Measurements from ENCODE around the gene LRSAM1. TPM values are rescaled to one million over a fixed set of nuclear protein-coding genes. Genes with fewer than 3 reads are reported as not detected.
A peak's percentile ranks its signal among the peaks of the same experiment; 100 is the strongest.

The LRSAM1 gene
- total and polyA plus RNA-seq, 7 donors, result 8.3 to 17.7 (median 13.3) TPM

- H3K4me1 ChIP-seq, result peaks cover 7% of the 10 kb centered on the region
- 53 to 68% (median 55%) methylated on average over 15 of the region's 15 CpGs for WGBS, 3 donors
- H3K27me3 ChIP-seq (ENCODE audit: insufficient read depth in 3 of 3, low read length in 2 of 3), result peaks cover 0 to 3% (median 0%) of the 10 kb centered on the region in 3 donors
- no peak overlapping the region for H3K4me3 ChIP-seq
- TF ChIP-seq, protein P1, sequence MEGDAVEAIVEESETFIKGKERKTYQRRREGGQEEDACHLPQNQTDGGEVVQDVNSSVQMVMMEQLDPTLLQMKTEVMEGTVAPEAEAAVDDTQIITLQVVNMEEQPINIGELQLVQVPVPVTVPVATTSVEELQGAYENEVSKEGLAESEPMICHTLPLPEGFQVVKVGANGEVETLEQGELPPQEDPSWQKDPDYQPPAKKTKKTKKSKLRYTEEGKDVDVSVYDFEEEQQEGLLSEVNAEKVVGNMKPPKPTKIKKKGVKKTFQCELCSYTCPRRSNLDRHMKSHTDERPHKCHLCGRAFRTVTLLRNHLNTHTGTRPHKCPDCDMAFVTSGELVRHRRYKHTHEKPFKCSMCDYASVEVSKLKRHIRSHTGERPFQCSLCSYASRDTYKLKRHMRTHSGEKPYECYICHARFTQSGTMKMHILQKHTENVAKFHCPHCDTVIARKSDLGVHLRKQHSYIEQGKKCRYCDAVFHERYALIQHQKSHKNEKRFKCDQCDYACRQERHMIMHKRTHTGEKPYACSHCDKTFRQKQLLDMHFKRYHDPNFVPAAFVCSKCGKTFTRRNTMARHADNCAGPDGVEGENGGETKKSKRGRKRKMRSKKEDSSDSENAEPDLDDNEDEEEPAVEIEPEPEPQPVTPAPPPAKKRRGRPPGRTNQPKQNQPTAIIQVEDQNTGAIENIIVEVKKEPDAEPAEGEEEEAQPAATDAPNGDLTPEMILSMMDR (IDR thresholded peaks at IDR 0.05), result no peak
- H3K27ac ChIP-seq, result no peak overlapping the region
- H3K36me3 ChIP-seq (ENCODE audit: insufficient read depth in 1 of 2, low read depth in 1 of 2), result no peaks in the 10 kb centered on the region
- DNase-seq (no peak), ATAC-seq (no peak)
- H3K9me3 ChIP-seq, result no peaks in the 10 kb centered on the region
- intact Hi-C loops (cut with DNase I), result no loop called here
These were observed 88.8 kb downstream of the LRSAM1 start for GRCh38 chr9:127539982-127540663.

DNA sequence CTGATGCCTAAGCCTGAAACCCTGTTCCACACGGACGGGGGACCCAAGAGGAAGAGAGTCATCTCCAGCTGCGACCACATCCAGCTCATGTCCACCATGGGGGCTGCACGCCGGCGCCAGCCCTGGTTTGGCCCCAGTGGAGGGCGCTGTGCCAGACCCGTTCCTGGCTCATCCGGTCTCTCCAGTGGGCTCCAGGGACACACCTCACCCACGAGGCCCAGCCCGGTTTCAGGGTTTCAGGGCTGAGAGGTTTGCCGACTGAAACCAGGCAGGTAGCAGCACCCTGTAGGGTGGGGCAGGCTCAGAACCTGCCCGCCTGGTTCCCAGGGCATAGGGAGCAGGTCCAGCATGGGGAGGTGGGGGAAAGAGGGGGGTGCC, 89.3 kb downstream of the LRSAM1 start:
- H3K27ac ChIP-seq, result no peak overlapping the region
- no peak for DNase-seq

GRCh38 chr9:127541176-127541575, 89.9 kb downstream of the LRSAM1 start:
- Histone ChIP-seq H3K9me3 (no peaks in the 10 kb centered on the region), H3K4me1 (peaks cover 7% of the 10 kb centered on the region), H3K27me3 (ENCODE audit: insufficient read depth in 3 of 3, low read length in 2 of 3) (peaks cover 0 to 3% (median 0%) of the 10 kb centered on the region in 3 donors), H3K36me3 (ENCODE audit: insufficient read depth in 1 of 2, low read depth in 1 of 2) (no peaks in the 10 kb centered on the region), H3K27ac (no peak overlapping the region), H3K4me3 (no peak overlapping the region)
- DNase-seq (no peak), ATAC-seq (no peak)
- TF ChIP-seq, protein P1 (IDR thresholded peaks at IDR 0.05), result no peak
- 69 to 81% (median 73%) methylated on average over 7 of the region's 7 CpGs for WGBS, 3 donors
- intact Hi-C loops (cut with DNase I), result no loop called here

More for the DNA sequence above, 89.3 kb downstream of the LRSAM1 start:
- Histone ChIP-seq H3K4me3 (no peak overlapping the region), H3K36me3 (ENCODE audit: insufficient read depth in 1 of 2, low read depth in 1 of 2) (no peaks in the 10 kb centered on the region), H3K4me1 (peaks cover 7% of the 10 kb centered on the region), H3K9me3 (no peaks in the 10 kb centered on the region), H3K27me3 (ENCODE audit: insufficient read depth in 3 of 3, low read length in 2 of 3) (peaks cover 0 to 6% (median 0%) of the 10 kb centered on the region in 3 donors)
- no peak for ATAC-seq
- intact Hi-C loops (cut with DNase I), result no loop called here
- 40 to 50% (median 45%) methylated on average over 12 to 13 of the region's 13 CpGs for WGBS, 3 donors
- TF ChIP-seq, protein P1 (IDR thresholded peaks at IDR 0.05), result no peak

DNA sequence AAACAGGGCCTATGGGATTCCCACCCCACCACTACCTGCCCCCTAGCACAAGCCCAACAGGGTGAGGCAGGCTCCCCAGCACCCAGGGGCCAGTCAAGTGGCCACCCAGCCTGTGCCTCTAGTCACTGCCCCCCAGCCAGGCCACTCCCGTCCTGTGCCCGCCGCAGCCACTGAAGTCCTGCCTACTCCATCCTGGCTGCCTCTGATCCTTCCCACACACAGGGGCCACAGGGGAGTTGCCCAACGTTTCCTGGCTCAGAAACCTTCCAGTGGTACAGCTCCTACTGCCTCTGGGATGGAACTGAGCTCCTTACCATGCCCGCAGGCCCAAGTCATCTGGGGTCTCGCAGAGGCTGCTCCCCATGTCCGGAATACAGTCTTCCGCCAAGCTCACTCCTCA, 90.6 kb downstream of the LRSAM1 start:
- peak; percentile 73 to 85 for DNase-seq
- TF ChIP-seq, protein P1 (IDR thresholded peaks at IDR 0.05), result no peak
- ATAC-seq, result peak; percentile 37 to 60 (median 49)
- no peak overlapping the region for H3K4me3 ChIP-seq
- peaks cover 7% of the 10 kb centered on the region for H3K4me1 ChIP-seq
- WGBS, 3 donors, result 56 to 72% (median 70%) methylated on average over 8 of the region's 8 CpGs
- H3K9me3 ChIP-seq, result no peaks in the 10 kb centered on the region
- H3K36me3 ChIP-seq (ENCODE audit: insufficient read depth in 1 of 2, low read depth in 1 of 2), result no peaks in the 10 kb centered on the region
- peaks cover 0 to 3% (median 0%) of the 10 kb centered on the region in 3 donors for H3K27me3 ChIP-seq (ENCODE audit: insufficient read depth in 3 of 3, low read length in 2 of 3)
- intact Hi-C loops (cut with DNase I), result no loop called here
- H3K27ac ChIP-seq, result no peak overlapping the region

All from psoas muscle (tissue), 8 donors.